Adipose tissue (tissue), 3 donors: ENCODE measurements around the gene BARD1. TPM values are rescaled to one million over a fixed set of nuclear protein-coding genes. Genes with fewer than 3 reads are reported as not detected.
"Not testable (repeated sequence)": the region's sequence is repeated elsewhere in the genome, so short reads cannot be mapped to it uniquely, and the experiment has no call there.

Experiments used
- H3K27ac ChIP-seq: one replicate; pipeline ENCODE4 v1.5.1; 2013; ENCODE audit warnings: low read depth, low read length
- WGBS, 3 donors: extraction: QIAGEN DNeasy Blood & Tissue Kit; methylation state at CpG; one replicate each; pipeline ENCODE4 v1.1.7; 2013; 5-methylcytosine and 5-hydroxymethylcytosine counted together
- polyA plus RNA-seq, 3 donors: library from polyadenylated mRNA; stranded (reverse); fragments of 200-250 nt; gene quantifications; one replicate each; pipeline ENCODE4 v1.2.3, GENCODE V29; 2013
- donor health status: healthy with polysubstance abuse.
- donor health status: Bipolar disorder and iron deficiency.
- donor health status: healthy.

Gene BARD1
- polyA plus RNA-seq, 3 donors: 1.2 to 1.8 (median 1.3) TPM

DNA sequence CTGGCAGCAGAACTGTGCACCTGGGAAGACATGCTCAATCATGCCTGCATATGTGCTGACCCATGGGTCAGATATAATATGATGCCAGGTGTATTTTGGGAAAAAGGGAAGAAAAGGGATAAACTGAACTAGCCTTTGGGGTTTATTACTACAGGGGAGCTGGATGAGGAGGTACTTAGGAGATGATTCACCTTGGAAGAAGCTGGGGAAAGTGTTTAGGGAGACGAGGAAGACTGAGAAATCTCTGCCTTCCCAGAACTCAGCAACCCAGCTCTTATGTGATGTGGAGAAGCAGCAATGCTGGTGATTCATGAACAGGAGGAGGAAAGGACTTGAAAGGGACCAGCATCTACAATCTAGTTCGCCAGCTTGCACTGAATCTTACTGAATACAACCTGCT is 110.2 kb downstream of the BARD1 start:
- 38 to 40% (median 38%) methylated on average over 2 of the region's 2 CpGs for WGBS, 3 donors

DNA sequence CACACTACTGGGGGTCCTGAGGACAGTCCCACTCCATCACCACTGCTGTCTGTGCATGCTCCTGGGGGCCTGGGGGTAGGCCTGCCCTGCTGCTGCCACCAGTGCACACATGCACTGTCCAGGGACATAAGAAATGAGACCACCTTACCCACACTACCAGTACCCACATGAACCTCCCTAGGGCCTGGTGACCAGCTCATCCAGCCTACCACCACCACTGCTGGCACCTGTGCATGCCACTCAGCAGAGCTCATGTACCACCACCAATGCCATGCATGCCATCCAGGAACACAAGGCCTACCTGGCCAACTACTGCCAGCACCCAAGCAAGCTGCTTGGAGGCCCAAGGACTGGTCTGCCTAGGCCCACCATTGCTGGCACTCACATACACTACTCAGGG is 112.8 kb downstream of the BARD1 start:
- no peak overlapping the region for H3K27ac ChIP-seq

More for the DNA sequence above, 110.2 kb downstream of the BARD1 start:
- H3K27ac ChIP-seq: no peak overlapping the region

DNA sequence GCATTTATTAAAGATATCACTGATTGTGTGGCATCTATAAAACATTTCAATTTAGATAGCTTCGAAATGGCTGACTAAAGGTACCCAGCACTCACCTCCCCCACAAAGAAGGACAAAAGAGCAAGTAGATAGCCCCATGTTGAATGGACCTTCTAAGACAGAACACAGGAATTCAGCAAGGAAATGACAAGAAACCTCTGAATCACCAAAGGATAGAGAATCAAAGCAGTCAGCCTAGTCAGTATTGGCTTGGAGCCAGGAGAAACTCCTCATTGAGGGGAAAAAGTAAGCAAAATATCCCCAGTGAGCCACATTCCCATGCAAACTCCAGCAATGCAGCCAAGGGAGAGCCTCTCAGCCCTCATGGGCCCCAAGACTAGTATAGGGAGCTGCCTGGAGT is 113.7 kb downstream of the BARD1 start:
- no peak overlapping the region for H3K27ac ChIP-seq
- WGBS, 3 donors: 81 to 84% (median 81%) methylated on average over 1 of the region's 1 CpG

DNA sequence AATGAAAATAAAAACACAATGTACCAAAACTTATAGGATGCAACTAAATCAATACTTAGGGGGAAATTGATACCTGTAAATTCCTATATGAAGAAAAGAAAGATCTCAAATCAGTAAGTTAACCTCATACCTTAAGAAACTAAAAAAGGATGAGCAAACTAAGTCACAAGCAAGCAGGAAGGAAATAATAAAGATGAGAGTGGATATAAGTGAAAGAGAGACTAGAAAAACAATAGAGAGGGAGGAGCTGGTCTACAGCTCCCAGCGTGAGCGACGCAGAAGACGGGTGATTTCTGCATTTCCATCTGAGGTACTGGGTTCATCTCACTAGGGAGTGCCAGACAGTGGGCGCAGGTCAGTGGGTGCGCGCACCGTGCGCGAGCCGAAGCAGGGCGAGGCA is 125.9 kb downstream of the BARD1 start:
- not testable (repeated sequence) for H3K27ac ChIP-seq
- whole genome bisulfite sequencing, 3 donors: 7 to 12% (median 8%) methylated on average over 4 of the region's 12 CpGs

DNA sequence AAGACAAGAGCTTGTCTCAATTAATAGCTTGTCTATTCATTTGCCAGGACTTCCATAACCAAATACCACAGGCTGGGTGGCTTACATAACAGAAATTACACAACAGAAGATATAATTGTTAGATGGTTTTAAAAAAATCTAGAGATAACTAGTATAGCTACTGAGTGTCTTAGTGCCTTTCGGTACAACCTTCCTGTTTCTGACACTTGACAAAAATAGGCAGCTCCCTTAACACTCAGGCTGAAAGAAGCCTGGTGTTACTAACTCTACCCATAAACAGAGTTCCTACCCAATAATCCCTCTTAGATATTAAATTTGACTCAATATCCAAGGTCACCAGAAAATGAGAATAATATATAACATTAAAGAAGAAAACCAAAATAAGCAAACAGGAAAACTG is 129.7 kb downstream of the BARD1 start:
- no peak overlapping the region for H3K27ac ChIP-seq
- 73 to 92% (median 79%) methylated on average over 1 of the region's 1 CpG for WGBS, 3 donors

DNA sequence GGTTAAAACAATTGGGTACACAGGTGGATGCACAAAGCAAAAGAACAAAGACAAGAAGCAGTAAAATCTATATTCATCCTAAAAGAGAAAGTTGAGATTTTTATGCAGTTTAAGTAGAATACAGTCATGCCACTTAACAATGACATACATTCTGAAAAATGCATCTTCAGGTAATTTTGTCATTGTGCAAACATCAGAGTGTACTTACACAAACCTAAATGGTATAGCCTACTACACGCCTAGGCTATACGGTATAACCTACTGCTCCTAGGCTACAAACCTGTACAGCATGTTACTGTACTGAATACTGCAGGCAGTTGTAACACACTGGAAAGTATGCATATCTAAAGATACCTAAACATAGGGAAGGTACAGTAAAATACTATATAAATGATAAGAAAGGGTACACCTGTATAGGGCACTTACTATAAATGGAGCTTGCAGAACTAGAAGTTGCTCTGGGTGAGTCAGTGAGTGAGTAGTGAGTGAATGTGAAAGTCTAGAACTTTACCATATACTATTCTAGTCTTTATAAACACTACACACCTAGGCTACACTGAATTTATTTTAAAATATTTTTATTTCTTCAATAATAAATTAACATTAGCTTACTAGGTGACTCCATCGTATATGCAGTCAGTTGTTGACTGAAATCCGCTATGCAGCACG is 132.9 kb downstream of the BARD1 start:
- no peak overlapping the region for H3K27ac ChIP-seq
- 92 to 94% (median 93%) methylated on average over 5 of the region's 5 CpGs for WGBS, 3 donors
